Fibroblast of skin of back (primary cell): ENCODE results near the gene PRSS12.
"Not testable (repeated sequence)": the region's sequence is repeated elsewhere in the genome, so short reads cannot be mapped to it uniquely, and the experiment has no call there.

ENCODE experiments used
- DNase-seq: peaks from one replicate; pipeline ENCODE4 v3.0.0-alpha.2; 2013

PRSS12 gene

DNA sequence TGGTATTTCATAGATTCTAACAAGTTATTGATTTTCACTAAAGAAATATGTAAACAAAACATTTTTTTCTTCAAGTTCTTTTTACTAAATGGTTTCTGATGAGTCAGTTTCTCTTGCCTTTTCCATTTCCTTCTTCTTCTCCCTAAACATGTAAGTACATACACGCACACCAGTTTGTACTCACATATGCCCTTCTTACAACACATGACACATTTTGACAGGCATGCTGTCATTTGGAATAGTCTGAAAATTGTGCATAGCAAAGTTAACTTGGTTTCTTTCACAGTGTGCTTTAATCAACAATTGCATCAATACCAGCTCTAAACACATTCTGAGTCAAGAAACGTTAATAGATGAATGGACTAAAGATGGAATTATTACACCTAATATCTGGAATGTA is 35.1 kb downstream of the PRSS12 start:
- no peak for DNase-seq

DNA sequence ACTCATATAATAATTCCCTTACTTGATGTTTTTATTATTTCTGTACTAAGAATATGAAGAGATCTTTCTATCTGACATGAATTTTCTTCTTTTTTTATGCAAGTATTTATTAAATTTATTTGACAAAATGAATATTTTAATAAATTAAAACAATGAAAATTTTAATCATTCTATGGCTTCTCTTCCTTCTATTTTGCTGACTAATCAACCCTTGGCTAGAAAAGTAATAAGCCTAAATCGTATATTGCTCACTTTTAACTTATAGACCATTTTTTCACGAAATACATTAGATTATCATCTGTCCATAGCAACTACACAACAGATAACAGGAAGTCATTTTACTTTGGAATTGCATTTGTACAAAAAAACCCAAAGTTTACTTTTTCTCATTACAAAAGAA is 38.6 kb downstream of the PRSS12 start:
- DNase-seq, result no peak

DNA sequence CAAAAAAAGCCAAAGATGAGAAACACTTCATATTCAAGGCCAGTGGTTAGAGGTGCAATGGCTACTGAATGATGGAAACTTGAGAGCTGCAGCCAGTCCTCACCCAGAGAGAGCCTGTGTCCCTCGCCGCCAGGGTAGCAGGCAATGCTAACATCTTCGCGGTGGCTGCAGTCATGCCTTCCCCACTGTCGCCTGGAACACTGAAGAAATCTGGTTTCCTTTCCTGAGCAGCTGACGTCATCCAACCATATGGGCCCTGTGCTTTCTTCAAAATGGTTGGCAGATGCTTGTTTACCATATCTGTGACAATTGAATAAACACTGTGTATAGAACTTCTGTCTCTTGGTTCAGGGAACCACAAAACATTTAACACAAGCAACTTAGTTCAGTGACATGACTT is 39.7 kb downstream of the PRSS12 start:
- DNase-seq, result peak; percentile 34

DNA sequence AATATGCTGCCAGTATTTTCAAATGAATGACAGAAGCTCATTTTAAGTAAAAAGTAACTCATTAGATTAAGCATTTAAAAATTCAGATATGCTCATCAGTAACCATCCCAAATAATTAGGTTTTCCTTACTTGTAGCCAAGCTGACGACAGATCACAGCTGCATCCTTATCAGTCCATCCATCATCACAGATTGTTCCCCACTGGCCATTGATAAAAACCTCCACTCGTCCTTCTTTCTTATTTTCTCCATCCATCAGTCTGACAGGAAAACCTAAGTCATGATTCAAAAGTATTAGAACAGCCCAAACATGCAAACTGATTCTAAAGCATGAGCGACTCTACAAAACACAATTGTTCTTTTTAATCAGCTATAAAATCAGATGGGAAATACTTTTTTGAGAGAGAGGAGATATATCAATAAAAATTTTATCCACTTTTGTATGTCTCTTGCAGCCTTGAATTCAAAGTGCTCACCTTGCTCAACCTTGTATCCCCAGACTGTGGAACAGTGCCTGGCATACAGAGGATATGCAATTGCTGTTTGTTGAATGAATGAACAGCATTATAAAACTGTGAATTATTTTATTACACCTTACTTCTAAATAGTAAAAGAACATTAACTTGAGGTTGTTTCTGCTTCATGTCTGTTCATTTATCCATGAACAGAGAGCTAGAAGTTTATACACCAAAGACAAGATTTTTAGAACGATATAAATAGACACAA is 44.3 kb downstream of the PRSS12 start:
- DNase-seq, result no peak

DNA sequence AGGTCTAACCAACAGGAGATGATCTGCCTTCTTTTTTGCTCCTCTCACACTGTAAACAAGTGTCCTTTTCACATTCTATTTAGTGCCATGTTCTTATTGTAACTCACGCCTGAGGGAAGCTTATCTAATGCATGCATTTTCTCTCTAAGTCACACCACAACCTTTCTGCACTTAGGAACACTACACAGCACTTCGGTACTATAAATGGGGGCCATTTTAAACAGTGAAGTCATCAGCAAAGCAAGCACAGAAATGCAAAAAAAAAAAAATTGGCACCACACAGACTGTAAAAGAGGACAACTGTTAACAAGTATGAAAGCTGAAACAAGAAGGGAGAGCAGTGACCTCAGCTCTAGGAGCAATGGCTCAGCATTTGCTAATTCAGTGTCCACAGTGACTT is 45.2 kb downstream of the PRSS12 start:
- no peak for DNase-seq

DNA sequence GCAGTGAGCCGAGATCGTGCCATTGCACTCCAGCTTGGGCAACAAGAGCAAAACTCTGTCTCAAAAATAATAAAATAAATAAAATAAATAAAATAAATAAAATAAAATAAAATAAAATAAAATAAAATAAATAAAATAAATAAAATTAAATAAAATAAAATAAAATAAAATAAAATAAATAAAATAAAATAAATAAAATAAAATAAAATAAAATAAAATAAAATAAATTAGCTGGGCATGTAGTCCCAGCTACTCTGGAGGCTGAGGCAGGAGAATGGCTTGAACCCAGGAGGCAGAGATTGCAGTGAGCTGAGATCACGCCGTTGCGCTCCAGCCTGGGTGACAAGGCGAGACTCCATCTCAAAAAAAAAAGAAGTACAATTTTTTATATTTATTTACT is 53.2 kb downstream of the PRSS12 start:
- DNase-seq, result not testable (repeated sequence)

DNA sequence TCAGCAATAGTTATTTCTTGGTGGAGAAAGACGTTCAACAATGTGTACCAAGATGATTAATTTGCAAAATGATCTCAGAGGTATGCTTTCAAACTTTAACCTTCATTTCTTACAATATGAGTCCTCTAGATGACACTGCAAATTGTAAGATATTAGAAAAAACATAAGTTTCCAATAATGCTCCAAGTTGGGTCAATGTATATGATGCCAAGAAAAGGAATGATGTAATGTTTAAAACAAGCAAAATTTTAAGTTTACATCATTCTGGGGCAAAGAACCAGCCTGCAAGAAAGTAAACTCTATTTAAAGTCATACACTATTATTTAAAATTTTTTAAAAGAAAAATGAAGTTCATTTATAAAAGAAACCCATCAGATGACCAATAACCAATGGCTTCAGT is 56.1 kb downstream of the PRSS12 start:
- no peak for DNase-seq

DNA sequence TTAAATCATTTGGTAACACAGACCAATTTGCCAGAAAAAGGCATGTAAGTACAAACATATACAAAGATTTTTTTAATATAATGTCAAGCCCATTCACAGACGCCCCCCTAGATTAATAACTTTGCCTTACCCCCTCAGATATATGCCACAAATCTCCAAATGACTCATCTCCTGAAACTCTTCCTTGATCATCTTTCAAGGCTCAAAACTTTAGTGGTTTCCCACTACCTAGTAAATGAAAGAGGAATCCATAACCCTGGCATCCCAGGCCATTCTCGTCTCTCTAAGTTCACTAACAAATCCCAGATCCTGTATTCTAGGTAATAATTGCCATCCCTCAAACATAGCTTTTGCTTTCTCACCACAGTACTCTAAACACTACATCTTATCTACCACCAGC is 61.9 kb downstream of the PRSS12 start:
- peak; percentile 41 for DNase-seq

DNA sequence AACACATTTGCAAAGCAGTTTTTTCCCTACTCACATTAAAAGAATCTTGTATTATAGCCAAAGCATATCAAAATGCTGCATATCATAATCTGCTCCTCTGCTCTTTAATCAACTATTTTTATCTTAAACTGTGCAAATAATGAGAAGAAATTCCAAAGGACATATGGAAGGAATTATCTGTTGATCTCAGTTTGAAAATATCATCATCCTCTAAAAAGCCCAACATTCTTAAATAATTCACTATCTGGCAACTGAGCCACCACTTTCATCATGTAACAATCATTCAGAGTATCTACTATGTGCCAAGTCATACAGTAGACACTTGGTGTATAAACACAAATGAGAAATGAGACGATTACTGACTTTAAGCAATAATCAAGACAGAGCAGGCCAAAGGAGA is 63.0 kb downstream of the PRSS12 start:
- DNase-seq, result peak; percentile 95

DNA sequence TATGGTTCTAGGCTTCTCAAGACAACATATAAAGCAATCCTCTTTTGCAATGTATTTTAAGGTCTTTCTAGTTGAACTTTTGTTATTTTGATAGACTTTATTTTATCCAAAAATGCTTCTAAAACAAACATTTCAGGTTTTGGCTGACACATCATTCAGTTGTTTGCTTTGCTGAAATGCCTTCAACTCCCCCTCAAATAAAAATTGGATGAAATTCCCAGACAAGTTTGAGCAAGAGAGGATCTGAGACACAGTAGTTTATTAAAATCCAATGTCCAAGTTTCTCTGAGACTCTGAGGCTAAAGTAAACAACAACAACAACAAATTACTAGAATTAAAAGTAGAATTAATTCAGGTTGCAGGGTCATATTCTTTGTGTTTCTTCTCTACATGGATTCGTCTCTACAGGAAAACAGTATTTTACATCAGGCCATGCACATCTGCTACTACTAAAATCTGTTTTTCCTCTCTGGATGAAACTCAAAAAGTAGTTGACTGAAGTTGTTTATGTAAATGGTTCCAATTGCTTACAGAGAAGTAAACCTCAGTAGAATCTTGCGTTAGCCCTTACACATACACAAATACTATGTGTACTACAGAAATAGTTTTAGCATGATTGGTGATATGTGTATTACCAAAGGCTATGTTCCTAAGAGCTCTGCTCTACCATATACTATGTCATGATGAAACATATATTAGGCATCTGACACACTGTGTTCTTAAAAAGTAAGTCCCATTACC is 64.9 kb downstream of the PRSS12 start:
- peak; percentile 70 for DNase-seq

DNA sequence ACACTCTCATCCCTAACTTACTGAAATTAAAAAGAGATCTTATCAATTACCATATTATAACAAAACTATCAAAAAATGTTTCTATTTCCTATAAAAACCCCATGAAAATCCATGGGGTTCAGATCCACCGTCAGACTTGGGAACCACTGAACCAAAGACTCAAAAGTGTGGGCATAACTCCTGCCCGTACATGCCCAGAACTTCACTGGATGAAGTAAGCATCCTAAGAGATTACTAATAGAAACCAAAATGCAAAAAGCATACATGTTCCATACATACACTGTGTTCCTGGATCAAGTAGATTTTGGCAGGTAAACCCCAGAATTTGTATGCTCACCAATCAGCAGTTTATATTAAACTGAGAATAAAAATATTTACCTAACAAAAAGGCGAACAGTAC is 66.1 kb downstream of the PRSS12 start:
- no peak for DNase-seq

DNA sequence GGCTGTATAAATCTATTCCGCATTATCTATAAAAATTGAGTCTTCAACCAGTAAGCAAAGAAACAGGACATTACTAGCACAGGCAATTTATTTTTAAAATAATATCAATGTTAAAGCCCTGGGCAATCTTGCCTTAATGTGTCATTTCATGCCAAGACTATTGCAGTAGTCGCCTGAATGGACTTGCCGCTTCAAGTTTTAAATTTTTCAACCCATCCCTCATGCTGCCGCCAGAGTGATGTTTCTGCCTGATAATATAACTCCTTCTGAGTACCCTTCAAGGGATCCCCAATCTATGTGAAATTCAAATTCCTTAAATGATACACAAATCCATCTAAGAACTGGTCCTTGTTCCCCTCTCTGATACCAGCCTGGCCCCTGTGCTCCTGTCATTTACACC is 66.9 kb downstream of the PRSS12 start:
- no peak for DNase-seq

DNA sequence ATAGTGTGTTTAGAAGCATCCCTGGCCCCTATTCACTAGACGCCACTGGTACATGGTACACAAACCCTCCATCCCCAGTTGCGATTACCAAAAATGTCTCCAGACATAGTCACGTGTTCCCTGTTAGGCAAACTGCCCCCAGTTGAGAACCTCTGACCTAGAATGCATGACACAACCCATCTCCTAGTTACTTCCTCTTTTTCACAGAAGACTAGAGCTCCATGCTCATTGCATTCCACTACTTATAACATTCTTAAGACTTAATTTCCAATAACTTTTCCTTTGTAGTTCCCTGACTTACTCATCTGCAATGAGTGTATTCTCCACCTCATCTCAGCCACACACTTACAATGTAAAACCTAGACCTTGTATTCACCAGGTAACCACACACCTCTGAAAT is 68.6 kb downstream of the PRSS12 start:
- DNase-seq, result no peak

DNA sequence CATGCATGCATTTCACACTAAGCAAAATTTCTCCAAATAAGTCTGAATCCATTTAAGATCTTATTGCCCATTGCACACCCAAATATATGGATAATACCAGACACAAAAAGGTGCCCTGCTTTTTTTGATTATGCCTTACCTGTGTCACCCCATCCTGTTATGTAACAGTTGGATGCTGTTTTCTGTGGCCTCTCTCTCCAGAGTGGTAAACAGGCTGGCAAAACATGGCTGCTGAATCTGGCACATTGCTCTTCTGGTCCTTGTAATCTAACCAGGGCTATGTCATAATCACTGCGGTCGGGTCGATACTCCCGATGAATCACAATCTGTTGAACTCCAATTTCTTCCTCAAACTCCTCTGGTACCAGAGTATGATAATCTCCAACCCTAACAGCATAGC is 70.1 kb downstream of the PRSS12 start:
- DNase-seq, result no peak

DNA sequence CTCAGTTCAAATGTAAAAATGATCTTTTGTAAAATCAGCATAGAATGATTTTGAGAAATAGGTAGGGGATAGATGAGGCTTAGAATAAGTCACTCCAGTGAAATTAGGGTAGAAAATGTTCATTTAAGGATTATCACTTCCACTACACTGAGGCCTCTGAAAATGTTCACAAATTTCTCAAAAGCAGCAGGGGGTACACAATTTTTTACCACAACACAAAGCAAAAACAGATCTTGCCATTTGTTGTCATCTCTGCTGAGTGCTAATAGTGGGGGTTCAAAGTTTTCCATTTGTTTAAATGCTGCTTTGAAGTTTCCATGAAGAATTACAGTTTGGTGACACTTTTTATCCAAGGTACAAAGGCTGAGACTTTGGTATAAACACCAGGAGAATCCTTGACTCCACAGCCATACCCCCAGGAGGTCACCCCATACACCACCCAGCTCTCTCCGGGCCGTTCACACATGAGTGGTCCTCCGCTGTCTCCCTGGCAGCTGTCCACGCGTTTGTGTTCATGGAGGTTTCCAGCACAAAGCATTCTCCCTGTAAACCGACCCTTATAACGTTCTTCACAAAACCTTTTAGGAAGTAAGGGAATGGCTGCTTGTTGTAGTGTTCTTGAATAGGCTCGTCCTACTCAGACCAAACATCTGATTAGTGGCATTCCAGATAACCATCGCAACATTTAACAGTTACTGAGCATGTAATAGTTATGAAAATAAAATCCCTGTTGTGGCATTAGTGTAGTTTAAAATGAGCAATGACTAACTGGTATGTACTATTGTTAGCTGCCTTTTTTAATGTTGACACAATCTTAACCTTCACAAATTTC is 71.0 kb downstream of the PRSS12 start:
- DNase-seq, result peak; percentile 49

DNA sequence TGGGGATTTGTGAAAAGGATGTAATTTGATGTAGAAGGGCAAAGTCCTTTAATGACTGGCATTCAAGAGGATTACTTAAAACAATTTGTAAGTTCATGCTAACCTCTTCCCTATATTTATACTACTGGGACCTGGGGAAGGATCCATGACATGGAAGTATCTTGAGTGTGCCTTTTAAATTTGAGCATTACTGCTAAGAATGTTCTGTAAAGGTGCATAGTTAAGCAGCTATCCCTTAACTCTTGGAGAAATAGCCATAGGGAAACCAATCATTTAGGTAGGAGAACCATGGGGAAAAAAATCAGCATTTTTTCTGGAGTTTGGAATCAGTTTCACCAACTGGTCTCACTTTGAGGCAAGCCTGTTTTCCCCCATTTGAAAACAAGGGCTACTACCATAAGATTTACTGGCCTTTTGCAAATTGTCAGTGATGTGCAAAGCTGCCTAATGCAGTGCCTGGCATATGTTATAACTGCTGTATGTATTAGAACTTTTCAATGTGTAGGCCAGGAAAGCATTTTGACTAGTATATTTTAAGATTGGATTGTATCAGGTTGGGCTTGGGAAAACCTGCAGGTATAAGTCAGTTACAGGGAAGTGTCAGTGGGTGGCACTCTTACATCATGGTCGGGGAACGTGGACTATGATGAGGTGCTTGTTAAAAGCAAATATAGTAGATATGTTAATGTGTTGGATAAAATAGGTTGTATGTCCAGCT is 72.1 kb downstream of the PRSS12 start:
- peak; percentile 72 for DNase-seq

DNA sequence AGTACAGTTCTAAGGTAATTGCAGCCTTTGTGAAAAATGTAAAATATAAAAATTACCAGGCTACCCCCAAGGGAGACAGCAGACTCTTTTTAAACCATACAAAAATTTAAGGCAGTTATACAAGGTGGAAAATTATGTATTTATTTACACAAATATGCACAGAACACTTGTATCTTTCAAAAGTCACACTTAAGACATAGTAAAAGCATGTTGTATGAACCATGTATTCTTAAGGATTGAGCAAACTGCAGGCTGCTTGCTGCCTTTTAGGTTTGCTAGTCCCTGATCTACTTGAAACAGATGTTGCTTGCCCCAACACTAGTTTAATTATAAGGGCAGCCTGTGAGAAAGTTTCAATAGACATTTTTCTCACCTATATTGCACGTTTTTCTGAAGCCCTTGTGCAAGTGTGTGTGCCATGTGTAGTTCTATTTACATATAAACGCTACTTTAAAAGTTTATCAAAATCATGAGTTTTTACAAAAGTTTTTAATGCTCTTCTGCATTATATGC is 72.8 kb downstream of the PRSS12 start:
- DNase-seq, result no peak

DNA sequence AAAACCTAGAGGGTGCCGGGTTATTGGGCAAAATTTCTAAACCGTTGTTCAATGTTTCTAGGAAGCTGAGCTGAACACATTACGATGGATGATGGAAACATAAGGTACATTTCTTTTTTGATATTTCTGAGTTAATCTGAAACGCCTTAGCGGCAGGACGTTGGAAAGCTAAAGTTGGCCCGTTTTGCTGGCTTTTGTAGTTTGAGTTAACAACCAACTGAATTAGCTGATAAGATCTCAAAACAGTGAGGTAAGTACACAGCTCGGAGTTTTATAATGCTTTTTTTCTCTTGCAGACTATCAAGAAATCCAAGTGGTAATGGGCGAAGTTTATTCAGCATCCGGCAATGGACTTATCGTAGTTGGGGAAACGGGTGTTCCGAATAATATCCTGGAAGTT is 73.5 kb downstream of the PRSS12 start:
- DNase-seq, result no peak

DNA sequence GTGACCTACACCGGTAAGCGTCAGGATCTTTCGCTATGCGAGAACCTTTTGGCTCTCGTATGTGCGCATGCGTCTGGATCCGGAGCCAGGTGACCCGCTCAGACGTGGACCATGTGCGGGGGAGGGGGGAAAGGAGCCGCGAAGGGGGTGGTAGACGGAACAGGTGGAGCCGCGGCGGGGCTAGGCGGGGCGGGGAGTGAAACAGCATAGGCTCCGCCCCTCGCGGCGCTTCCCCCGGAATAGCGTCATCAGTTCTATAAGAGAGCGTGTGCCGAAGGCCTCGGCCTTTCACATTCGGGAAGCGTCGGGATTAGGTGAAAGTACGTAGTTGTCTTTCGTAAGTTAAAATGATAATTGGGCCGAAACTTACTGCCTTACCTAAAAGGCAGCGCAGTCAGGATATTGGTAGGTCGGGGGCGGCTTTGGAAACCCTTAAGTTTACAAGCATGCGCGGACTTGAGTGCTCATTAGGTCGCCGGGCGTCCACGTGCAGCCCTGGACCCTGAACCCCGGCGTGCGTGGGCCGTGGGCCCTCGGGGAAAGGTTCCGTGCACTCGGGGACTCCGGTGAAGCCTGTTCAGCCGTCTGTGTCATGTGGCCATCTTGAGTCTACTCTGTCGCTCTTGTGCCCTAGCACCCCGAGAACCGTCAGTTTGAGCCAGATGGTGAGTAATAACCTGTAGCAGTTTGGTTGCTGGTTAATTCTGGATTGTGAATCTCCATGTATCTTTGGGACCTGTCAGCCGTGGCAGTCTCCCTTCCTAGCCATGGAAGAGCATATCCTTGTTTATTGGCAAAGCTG is 74.1 kb downstream of the PRSS12 start:
- peak; percentile 88 for DNase-seq

DNA sequence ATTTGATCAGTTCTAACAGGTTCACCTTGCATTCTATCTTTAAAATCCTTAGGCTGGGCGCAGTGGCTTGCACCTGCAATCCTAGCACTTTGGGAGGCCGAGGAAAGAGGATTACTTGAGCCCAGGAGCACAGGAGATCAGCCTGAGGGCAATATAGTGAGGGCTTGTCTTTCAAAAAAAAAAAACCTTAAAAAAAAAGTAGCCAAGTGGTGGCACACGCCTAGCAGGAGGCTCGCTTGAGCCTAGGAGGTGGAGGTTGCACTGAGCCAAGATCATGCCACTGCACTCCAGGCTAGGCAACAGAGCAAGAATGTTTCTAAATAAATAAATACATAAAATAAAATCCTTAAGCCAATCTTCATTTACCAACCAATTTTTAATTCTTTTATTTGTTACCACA is 75.6 kb downstream of the PRSS12 start:
- DNase-seq, result no peak

DNA sequence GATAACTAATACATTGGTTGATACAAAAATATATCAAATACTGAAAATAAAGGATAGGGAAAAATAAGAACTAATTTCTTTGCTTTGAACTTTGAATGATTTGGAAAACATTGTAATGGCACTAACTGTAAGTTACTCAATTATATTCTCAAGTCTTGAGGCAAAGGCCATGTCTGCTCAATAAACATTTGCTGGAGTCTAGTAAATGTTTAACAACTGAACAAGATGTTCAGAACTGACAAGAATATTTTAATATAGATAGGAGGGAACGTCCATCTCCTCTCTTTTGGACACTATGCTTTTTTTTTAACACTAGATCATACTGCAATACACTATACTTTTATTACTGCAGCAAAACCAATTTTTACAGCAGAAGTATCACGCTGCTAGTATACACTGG is 76.2 kb downstream of the PRSS12 start:
- no peak for DNase-seq

DNA sequence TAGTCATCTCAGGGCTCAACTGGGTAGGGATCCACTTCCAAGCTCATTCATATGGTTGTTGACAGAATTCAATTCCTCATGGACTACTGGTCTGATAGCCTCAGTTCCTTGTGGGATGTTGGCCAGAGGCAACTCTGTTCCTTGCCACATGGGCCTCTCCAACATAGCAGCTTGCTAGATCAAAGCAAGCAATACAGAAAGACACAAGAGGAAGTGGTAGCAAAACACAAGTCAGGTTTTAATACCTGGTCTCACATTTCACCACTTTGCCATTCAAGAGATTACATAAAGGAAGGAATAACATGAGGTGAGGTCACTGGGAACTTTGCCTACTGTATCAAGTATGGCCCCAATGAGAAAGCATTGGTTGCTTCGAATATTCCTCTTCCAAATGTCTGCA is 79.2 kb downstream of the PRSS12 start:
- no peak for DNase-seq
